ENCODE data around the gene HLTF.

The HLTF gene

GRCh38 chr3:149087208-149087607 is 875 bp upstream of the HLTF start:
- DNase-seq: no peak

- DNase-seq: peak; percentile 7
These were observed 503 bp downstream of the HLTF start for GRCh38 chr3:149085828-149086231.

GRCh38 chr3:149081772-149082171 is 4.6 kb downstream of the HLTF start:
- no peak for DNase-seq

GRCh38 chr3:149080699-149081091 is 5.6 kb downstream of the HLTF start:
- no peak for DNase-seq

- DNase-seq: no peak
These were observed 6.2 kb downstream of the HLTF start for GRCh38 chr3:149080011-149080698.

GRCh38 chr3:149077628-149078027 is 8.7 kb downstream of the HLTF start:
- DNase-seq: no peak

- DNase-seq: no peak
These were observed 18.4 kb downstream of the HLTF start for GRCh38 chr3:149067883-149068282.

GRCh38 chr3:149061776-149062175 is 24.6 kb downstream of the HLTF start:
- no peak for DNase-seq

- no peak for DNase-seq
These were observed 27.7 kb downstream of the HLTF start for GRCh38 chr3:149058602-149059001.

- DNase-seq: no peak
These were observed 28.1 kb downstream of the HLTF start for GRCh38 chr3:149058198-149058597.

GRCh38 chr3:149055575-149055974 is 30.8 kb downstream of the HLTF start:
- no peak for DNase-seq

- DNase-seq: no peak
These were observed 41.8 kb downstream of the HLTF start for GRCh38 chr3:149044339-149045083.

- no peak for DNase-seq
These were observed 43.4 kb downstream of the HLTF start for GRCh38 chr3:149042789-149043386.

- no peak for DNase-seq
These were observed 48.0 kb downstream of the HLTF start for GRCh38 chr3:149038322-149038721.

GRCh38 chr3:149037684-149038083 is 48.6 kb downstream of the HLTF start:
- no peak for DNase-seq

GRCh38 chr3:149031096-149031495 is 55.2 kb downstream of the HLTF start:
- DNase-seq: no peak

- no peak for DNase-seq
These were observed 59.6 kb downstream of the HLTF start for GRCh38 chr3:149026718-149027117.

- no peak for DNase-seq
These were observed 62.4 kb downstream of the HLTF start for GRCh38 chr3:149023951-149024350.

GRCh38 chr3:149021830-149022229 is 64.5 kb downstream of the HLTF start:
- no peak for DNase-seq

GRCh38 chr3:149020839-149021252 is 65.5 kb downstream of the HLTF start:
- DNase-seq: peak; percentile 7

- no peak for DNase-seq
These were observed 66.0 kb downstream of the HLTF start for GRCh38 chr3:149020196-149020838.

- no peak for DNase-seq
These were observed 66.8 kb downstream of the HLTF start for GRCh38 chr3:149019580-149019979.

- no peak for DNase-seq
These were observed 68.1 kb downstream of the HLTF start for GRCh38 chr3:149018247-149018646.

Measured in stimulated activated CD4-positive, alpha-beta T cell treated with anti-CD3 and anti-CD28 coated beads, Interleukin-4, amount 100 ng/mL, for 1 hour (primary cell).